RPMI7951 (cell line): ENCODE measurements around the gene KRIT1. TPM values are rescaled to one million over a fixed set of nuclear protein-coding genes. Genes with fewer than 3 reads are reported as not detected.

Experiments
- DNase-seq: peaks from one replicate; pipeline ENCODE4 v3.0.0-alpha.2; 2012; ENCODE audit warnings: low read depth
- total RNA-seq: library from RNA; depleted of rRNA; stranded (reverse); fragments of >200 nt; shearing (Covaris generic); gene quantifications from 2 replicates; pipeline ENCODE4 v1.2.3, GENCODE V29; 2014; rRNA removed

The KRIT1 gene
- total RNA-seq, 1 experiment from 2014 or later: 54.1 TPM

- no peak for DNase-seq
Measured at GRCh38 chr7:92155108-92155739, 90.5 kb downstream of the KRIT1 start.

GRCh38 chr7:92150450-92151017 is 95.2 kb downstream of the KRIT1 start:
- no peak for DNase-seq

- DNase-seq: no peak
Measured at GRCh38 chr7:92149736-92150239, 95.9 kb downstream of the KRIT1 start.

Other genes starting within 250 kb of the KRIT1 start
- gene CYP51A1, start 111.4 kb downstream of the KRIT1 start, total RNA-seq: 66.8 and 78.3 TPM in 2 replicates
- gene LRRD1, start 66.8 kb downstream of the KRIT1 start, total RNA-seq: not detected in 2 replicates
- 36.6 and 50.7 TPM in 2 replicates for gene ANKIB1, start 60 bp upstream of the KRIT1 start, total RNA-seq
- gene GATAD1, start 201.6 kb upstream of the KRIT1 start, total RNA-seq: 14.1 and 15.9 TPM in 2 replicates
- gene ERVW-1, start 232.0 kb upstream of the KRIT1 start, total RNA-seq: not detected in 2 replicates